GM19467 (cell line): ENCODE results near the gene YOD1.

Experiments used
- ATAC-seq: cut with Tn5 transposase; IDR thresholded peaks from one replicate; pipeline ENCODE4 v1.9.1; 2021; ENCODE audit warnings: mild to moderate bottlenecking, moderate library complexity; ENCODE audit not compliant: unreplicated experiment

Gene YOD1

DNA sequence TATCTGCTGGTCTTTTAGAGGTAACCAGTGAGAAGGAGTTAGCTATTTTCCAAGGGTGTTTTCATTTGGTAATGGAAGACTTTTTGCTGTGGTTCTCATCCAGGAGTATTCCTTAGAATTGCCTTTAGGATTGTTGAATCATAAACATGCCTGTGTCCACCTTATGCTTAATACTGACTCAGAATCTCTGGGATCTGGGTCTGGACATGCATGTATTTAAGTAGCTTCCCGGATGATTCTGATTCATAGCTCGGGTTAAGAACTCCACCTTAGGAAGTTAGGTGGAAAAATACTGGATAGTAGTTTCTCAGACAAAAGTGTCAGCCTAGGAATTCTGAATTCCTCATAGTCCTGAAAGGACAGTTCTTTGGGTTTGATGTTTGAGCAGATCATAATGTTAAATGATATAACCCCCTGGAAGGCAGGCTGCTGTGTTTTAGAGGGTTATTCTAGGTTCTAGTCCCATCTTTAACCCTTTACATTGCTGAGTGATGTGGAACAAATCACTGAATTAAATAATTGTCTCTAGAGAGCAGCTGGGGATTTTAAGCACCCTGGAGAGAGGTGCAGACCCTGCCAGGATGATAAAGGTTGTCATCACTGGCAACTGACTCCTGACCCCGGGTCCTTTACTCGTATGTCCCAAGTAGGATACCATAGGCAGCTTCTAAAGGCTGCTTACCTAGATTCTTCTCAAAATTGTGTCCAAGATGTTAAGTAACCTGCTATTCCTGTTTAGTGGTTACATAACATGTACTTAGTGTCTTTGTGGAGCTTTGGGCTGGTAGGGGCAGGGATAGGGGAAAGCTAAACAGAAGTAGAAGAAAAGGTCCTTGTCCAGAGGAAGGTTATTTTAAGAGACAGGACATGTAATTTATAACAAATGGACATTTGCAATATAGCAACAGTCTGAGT is 23.2 kb upstream of the YOD1 start:
- no peak for ATAC-seq

DNA sequence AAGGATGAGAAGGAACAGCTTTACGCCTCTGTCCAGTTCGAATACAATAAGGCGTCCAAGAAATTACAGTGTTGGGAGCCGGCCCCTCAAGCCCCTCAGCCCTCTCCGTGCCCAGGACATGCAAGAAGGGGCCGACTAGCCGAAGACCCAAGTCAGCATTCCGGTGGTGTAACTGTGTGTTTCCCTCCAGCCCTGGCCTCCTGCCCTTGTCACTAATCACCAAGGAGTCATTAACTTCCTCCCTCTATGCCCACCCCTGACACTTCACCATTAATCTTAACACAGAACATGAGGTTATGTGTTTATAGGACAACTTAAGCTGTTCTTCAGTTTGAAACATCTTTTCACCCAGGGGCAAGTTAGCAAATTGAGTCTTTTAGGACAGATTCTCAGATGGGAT is 21.2 kb upstream of the YOD1 start:
- no peak for ATAC-seq

DNA sequence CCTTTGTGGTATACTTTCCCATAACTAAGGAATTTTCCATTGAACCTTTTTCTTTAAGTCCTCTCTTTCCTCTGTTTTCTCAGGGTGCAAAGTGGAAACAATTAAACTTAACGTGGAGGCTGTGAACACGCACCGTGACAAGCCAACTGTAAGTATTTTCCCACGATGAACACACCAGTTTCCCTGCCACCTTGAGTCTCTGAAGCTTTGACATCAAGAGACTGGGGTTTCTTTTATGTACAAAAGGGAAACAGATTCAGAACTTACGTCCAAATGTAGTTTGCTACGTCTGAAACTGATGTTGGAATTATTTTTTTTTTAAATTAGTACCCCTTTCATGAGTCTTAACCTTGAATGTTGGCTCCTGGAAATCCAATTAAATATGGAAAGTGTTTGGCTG is 20.4 kb upstream of the YOD1 start:
- no peak for ATAC-seq

DNA sequence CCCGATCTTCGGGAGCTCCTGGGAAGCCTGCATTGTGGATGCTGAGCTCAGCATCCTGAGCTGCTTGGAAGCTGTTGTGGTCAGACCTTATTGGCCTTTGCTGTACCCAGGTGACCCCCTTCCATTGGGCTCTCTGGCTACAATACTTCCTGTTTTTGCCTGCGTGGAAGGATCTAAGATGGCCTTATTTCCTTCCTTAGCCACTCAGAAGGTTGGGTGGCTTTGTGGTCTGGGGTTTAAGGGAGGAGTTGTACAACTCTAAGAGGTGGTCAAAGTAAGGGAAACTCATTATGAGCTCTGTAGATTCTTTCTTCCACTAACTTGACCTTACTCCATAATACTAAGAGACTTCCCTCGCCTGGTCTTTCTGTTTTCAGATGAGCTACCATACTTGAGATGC is 19.8 kb upstream of the YOD1 start:
- ATAC-seq, result no peak

DNA sequence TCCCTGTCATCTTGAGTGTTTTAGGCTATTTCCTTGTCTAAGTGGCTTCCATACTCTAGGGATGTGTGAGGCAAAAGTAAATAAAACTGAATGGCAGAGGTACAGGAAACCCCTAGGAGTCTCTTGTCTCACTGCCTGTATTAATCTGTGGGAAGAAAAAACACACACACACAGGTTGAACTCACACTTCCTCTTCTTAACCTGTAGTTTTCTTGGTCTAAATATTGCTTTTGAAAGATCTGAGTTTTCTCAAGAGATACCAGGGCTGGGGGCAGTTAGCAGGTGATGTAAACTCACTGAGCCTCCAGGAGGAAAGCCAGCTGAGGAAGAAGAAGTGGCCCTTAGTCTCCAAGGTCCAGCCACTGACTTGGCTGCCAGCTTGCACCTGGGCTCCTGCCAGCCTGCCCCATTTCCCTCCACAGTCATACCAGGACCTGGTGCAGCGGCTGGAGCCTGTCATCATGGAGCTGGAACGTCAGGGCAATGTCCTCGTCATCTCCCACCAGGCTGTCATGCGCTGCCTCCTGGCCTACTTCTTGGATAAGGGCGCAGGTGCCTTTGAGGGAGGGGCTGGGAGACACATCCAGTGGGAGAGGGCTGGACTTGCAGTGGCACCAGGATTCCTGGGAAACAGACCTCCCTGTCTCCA is 19.0 kb upstream of the YOD1 start:
- ATAC-seq, result no peak

DNA sequence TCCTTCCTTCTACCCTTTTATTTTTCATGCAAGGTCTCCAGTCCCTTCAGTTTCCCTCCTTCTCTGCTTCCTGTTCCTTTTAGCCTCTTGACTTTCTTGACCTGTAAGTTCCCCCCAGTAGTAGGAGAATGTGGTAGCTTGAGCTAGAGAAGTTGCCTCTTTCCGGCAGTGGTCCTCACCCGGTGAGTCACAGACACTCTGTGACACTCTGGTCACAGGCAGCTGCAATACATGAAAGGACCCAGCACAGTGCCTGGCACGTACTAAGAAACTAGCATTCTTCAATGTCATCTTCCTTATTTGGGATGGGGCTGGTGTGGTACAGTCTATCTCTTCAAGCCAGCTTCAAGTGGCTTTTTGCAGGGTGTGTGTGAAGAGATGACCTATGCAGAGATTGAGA is 18.1 kb upstream of the YOD1 start:
- ATAC-seq, result no peak

DNA sequence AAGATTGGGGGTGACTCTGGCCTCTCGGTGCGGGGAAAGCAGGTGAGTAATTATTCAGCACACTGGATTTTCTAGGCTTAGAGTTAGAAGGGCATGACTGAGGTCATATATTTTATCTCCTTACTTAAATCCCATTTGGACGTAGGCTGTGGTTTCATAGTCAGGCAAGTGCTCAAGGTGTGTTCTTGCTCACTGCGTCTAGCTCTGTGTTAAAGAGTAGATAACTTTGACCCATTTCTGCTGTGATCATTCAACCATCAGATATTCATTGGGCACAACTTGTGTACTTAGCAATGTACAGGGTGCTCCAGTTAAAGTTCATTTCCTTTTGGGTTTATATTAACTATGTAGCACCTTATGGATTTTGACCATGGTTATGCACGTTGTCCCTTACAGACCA is 16.7 kb upstream of the YOD1 start:
- no peak for ATAC-seq

DNA sequence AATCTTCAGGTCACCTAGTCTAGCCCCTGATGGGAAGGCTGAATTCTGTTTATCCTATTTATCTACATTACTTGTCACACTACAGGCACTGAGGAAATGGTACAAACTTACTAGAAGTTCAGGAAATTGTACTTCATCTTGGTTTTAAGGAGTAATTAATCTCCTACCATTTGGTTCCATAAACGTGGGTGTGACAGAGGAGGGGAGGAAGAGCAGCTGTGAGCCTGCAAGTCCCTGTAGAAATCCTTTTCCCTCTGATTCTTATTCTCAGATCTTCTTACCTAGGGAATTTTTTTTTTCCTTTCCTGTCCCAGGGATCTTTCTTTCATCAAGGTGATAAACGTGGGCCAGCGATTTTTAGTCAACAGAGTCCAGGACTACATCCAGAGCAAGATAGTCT is 16.2 kb upstream of the YOD1 start:
- no peak for ATAC-seq

DNA sequence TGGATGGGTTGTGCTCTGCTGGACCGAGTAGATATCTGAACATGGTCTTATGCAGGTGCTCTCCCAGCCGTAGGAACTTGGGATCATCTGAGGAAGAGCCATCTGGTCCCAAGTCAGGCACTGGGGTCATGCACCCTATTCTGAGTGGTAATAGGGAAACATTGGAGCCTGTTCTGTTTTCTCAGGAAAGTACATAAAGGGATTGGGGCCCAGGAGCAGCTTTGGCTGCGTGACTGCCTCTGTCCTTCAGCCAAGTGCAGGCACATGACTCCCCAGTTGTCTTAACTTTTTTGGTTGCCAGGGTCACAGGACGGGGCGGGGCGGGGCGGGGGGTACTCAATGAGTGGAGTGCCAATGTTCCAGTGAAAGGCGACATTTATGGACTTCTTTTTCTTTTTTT is 13.6 kb upstream of the YOD1 start:
- no peak for ATAC-seq

DNA sequence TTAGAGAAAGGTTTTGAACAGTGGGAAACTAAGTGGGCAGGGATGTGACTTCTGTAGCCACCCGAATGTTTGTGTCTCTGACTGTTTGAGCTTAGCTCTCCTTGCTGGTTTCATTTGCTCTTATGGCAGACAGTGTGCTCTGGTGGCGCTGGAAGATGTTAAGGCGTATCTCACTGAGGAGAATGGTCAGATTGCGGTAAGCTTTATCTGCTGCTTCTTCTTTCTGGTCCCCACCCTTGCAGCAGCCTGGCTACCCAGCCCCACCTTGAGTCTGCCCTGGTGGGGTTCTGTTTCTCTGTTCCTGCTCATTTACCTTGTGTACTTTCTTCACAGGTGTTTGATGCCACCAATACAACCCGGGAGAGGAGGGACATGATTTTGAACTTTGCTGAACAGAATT is 12.0 kb upstream of the YOD1 start:
- ATAC-seq, result no peak

GRCh38 chr1:207062058-207062457 is 11.1 kb upstream of the YOD1 start:
- no peak for ATAC-seq

- ATAC-seq, result no peak
Observed at GRCh38 chr1:207060596-207060995, 9.6 kb upstream of the YOD1 start.

GRCh38 chr1:207059881-207060280 is 8.9 kb upstream of the YOD1 start:
- ATAC-seq, result no peak

DNA sequence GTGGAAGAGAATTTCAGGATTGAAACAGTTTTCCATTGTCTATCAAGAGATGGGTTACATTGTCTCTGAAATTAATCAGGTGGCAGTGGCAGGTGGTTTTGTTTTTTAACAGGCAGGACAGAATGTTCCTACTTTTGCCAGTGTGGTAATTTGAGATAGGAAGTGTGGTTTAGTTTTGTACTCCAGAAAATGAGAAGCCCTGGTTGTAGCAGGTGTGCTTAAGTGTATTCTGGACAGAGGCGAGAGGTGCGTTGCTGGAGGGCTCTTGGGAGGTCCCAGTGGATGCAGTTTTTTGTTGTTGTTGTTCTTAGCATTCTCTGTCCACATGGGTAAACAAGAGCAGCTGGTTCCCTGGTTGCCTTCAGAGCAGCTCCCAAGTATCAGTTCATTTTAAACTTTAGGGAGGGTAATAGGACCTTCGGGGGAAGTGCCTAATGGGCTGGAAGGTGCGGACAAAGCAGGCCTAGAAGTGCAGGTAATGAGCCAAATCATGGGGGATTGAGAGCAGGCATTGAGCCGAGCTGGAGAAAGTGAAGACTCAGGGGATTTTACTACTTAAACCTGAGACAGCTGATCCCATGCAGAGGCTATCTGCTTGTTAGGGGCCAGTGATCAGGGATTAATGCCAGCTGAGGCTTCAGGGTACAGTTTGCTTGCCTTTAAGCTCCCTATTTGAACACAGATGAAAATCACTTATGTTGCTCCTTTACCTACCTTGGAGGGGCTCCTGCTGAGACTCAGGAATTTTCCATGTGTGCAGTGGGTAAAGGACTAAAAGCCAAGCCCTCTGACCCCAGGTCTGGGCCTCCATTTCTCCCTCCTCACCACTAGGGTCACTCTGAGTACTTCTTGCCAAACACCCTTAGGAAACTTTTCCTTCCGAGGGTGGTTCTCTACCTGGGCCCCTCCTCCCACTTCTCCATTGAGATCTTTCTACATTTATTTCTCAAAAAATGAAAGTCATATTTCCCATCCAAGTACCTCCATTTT is 8.2 kb upstream of the YOD1 start:
- no peak for ATAC-seq

DNA sequence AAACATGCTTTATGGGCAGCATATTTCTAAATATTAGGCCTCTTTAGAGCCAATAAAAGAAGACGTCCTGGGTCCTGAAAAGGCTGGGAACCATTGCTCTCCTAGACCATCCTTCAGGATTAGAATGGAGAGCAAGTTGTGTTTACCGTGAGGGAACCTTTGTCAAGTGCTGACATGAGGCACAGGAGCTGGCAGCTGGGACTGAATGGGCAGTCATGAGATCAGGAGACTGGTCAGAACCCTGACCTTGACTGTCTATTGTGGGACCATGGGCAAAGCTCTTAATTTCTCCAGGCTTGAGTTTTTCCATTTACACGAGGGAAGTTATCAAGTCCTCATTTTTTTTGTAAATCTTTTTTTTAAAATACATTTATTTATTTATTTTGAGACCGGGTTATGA is 7.2 kb upstream of the YOD1 start:
- ATAC-seq, result no peak

DNA sequence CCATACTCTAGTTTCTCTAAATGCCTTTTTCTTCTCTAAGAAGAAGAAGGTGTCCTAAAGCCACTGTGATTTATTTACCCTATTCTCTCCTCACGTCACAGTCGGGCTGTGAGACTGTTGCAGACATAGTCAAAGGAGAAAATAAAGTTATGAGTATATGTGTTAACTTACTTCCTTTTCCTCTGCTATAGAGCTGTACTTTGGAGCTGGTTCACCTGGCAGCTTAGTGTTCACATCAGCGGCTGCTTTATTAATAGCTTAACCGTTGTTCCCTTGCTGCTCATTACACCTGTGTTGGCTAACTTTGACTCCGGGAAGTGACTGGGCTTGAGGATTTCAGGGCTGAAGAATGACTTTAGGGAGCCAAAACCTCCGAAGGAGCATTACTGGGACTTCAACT is 5.7 kb upstream of the YOD1 start:
- ATAC-seq, result no peak

GRCh38 chr1:207055386-207056001 is 4.5 kb upstream of the YOD1 start:
- ATAC-seq, result no peak

- ATAC-seq, result no peak
Observed at GRCh38 chr1:207054491-207054890, 3.5 kb upstream of the YOD1 start.

DNA sequence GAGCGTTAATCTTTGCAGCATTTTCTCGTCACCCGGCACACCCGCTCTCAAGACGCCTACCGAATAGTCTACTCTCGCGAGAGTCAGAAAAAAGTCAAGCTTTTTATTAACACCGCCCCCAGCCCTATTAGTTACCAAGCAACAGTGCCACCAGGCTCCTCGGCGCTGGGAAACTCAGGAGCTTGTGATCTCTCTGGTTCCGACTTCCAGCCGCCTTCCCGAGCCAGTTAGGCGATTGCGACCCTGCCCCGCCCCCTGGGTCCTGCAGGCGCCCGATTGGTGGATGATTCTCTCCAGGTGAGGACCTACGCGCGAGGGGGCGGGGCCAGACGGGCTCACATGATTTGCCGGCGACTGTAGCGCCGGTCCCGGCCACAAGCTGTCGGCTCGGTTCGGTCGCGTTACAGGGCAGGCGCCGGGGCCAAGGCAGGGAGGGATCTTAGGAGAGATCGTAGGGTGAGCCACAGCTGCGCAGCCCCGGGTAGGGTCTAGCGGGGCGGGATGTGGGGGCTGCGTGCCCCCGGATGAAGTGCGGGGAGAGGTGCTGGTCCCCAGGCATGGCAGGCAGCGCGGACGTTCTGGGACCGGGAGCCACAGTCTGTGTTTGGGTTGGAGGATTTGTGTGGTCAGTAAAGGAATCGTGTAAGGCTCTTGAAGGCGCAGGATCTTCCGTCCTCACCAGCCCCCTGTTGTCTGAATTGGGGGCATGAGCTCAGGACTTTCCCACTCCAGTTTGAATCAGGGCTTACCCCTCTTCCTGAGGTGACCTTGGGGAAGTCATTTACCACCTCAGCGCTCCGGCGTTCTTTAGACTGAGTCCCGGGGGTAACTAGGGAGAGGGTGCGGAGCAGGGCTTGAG is 2.1 kb upstream of the YOD1 start, which contains the start of gene PFKFB2:
TSS of gene PFKFB2 (plus strand) at position 365 of the 859 bp plus-strand sequence. CDS start 1,443 bp downstream, outside the sequence.
- ATAC-seq, result peak; percentile 75
